Testis (tissue), 2 donors: ENCODE measurements around the gene TTBK1.

ENCODE experiments used
- POLR2A ChIP-seq: fragments of 450-650 bp; IDR thresholded peaks from one replicate; pipeline ENCODE4 v1.6.1; 2017; ENCODE audit warnings: antibody characterized with exemption, mild to moderate bottlenecking, moderate library complexity
- TF ChIP-seq, protein P1 (sequence below), 3 experiments: fragments of 450-650 bp in 2 of 3; fragments of 200-600 bp in 1 of 3; sonication (generic) in 1 of 3; IDR thresholded peaks; one replicate each; pipeline ENCODE4 v1.5.1; 2016 to 2019; ENCODE audit warnings: antibody characterized with exemption in 3 of 3, mild to moderate bottlenecking in 2 of 3, moderate library complexity in 1 of 3

- TF ChIP-seq, protein P1, sequence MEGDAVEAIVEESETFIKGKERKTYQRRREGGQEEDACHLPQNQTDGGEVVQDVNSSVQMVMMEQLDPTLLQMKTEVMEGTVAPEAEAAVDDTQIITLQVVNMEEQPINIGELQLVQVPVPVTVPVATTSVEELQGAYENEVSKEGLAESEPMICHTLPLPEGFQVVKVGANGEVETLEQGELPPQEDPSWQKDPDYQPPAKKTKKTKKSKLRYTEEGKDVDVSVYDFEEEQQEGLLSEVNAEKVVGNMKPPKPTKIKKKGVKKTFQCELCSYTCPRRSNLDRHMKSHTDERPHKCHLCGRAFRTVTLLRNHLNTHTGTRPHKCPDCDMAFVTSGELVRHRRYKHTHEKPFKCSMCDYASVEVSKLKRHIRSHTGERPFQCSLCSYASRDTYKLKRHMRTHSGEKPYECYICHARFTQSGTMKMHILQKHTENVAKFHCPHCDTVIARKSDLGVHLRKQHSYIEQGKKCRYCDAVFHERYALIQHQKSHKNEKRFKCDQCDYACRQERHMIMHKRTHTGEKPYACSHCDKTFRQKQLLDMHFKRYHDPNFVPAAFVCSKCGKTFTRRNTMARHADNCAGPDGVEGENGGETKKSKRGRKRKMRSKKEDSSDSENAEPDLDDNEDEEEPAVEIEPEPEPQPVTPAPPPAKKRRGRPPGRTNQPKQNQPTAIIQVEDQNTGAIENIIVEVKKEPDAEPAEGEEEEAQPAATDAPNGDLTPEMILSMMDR (IDR thresholded peaks at IDR 0.05) = no peak
- no peak for TF ChIP-seq POLR2A
Measured at GRCh38 chr6:43310624-43311023, 67.3 kb downstream of the TTBK1 start.
